ENCODE data around the gene SLC38A5.
"Not testable (repeated sequence)": the region's sequence is repeated elsewhere in the genome, so short reads cannot be mapped to it uniquely, and the experiment has no call there.

Gene SLC38A5

GRCh38 chrX:48470110-48470832 lies at the start of gene SLC38A5:
TSS of gene SLC38A5 (minus strand) at chrX:48470260. CDS start at chrX:48467924, 2,336 bp downstream.
- DNase-seq (ENCODE audit: low read depth): no peak

- DNase-seq (ENCODE audit: low read depth): not testable (repeated sequence)
These were observed 49.4 kb upstream of the SLC38A5 start for GRCh38 chrX:48519481-48519880.

GRCh38 chrX:48516987-48517386 lies 46.9 kb upstream of the SLC38A5 start:
- no peak for DNase-seq (ENCODE audit: low read depth)

- no peak for DNase-seq (ENCODE audit: low read depth)
These were observed 46.2 kb upstream of the SLC38A5 start for GRCh38 chrX:48516285-48516684.

- no peak for DNase-seq (ENCODE audit: low read depth)
These were observed 45.8 kb upstream of the SLC38A5 start for GRCh38 chrX:48515842-48516241.

GRCh38 chrX:48514868-48515460 lies 44.9 kb upstream of the SLC38A5 start:
- no peak for DNase-seq (ENCODE audit: low read depth)

GRCh38 chrX:48514126-48514806 lies 44.2 kb upstream of the SLC38A5 start:
- DNase-seq (ENCODE audit: low read depth): no peak

GRCh38 chrX:48513670-48514069 lies 43.6 kb upstream of the SLC38A5 start:
- no peak for DNase-seq (ENCODE audit: low read depth)

GRCh38 chrX:48512371-48512935 lies 42.4 kb upstream of the SLC38A5 start:
- no peak for DNase-seq (ENCODE audit: low read depth)

- peak; percentile 38 for DNase-seq (ENCODE audit: low read depth)
These were observed 41.5 kb upstream of the SLC38A5 start for GRCh38 chrX:48511560-48511959.

GRCh38 chrX:48509619-48510018 lies 39.6 kb upstream of the SLC38A5 start:
- DNase-seq (ENCODE audit: low read depth): no peak

GRCh38 chrX:48509245-48509590 lies 39.2 kb upstream of the SLC38A5 start:
- DNase-seq (ENCODE audit: low read depth): no peak

GRCh38 chrX:48508400-48509244 lies 38.6 kb upstream of the SLC38A5 start, which contains the start of gene PORCN:
TSS of gene PORCN (plus strand) at chrX:48508992. CDS start at chrX:48509821, 829 bp downstream.
- peak; percentile 76 for DNase-seq (ENCODE audit: low read depth)

- DNase-seq (ENCODE audit: low read depth): no peak
These were observed 37.2 kb upstream of the SLC38A5 start for GRCh38 chrX:48507246-48507645.

GRCh38 chrX:48505481-48505880 lies 35.4 kb upstream of the SLC38A5 start:
- DNase-seq (ENCODE audit: low read depth): no peak

GRCh38 chrX:48504261-48504660 lies 34.2 kb upstream of the SLC38A5 start:
- no peak for DNase-seq (ENCODE audit: low read depth)

GRCh38 chrX:48498374-48498809 lies 28.3 kb upstream of the SLC38A5 start:
- DNase-seq (ENCODE audit: low read depth): peak; percentile 90

GRCh38 chrX:48497871-48498270 lies 27.8 kb upstream of the SLC38A5 start:
- DNase-seq (ENCODE audit: low read depth): no peak

GRCh38 chrX:48496660-48497059 lies 26.6 kb upstream of the SLC38A5 start:
- DNase-seq (ENCODE audit: low read depth): peak; percentile 52

GRCh38 chrX:48493890-48494364 lies 23.9 kb upstream of the SLC38A5 start:
- peak; percentile 60 for DNase-seq (ENCODE audit: low read depth)

- DNase-seq (ENCODE audit: low read depth): peak; percentile 71
These were observed 22.3 kb upstream of the SLC38A5 start for GRCh38 chrX:48492293-48492910.
